ENCODE measurements around the gene BEND7. TPM values are rescaled to one million over a fixed set of nuclear protein-coding genes. Genes with fewer than 3 reads are reported as not detected.

BEND7 gene
- total and polyA plus RNA-seq, 2 donors (not counting 3 experiments of a cell fraction or from before 2014, with no cell fraction given), result 7.3 to 31.7 TPM

- Histone ChIP-seq H3K79me2 (ENCODE audit: control insufficient read depth, insufficient read depth, low read length) (no peaks in the 10 kb centered on the region), H3K27me3 (ENCODE audit: control insufficient read depth in 2 of 2, insufficient read depth in 2 of 2, low read length in 2 of 2) (no peaks in the 10 kb centered on the region), H3K9me3 (replicated peaks; ENCODE audit: control insufficient read depth, insufficient read depth, low read length) (no peaks in the 10 kb centered on the region), H3K9ac (replicated peaks; ENCODE audit: extremely low read depth, insufficient read depth, low read length) (no peak overlapping the region), H3K36me3 (ENCODE audit: control insufficient read depth in 2 of 2, extremely low read depth in 1 of 2, insufficient read depth in 2 of 2, low read length in 2 of 2) (peaks cover 0 to 4% of the 10 kb centered on the region in 2 experiments), H2AFZ (ENCODE audit: low read depth, low read length) (no peak overlapping the region), H3K4me2 (ENCODE audit: insufficient read depth, low read length) (no peak overlapping the region), H3K4me3 (replicated peaks in 1 of 3; ENCODE audit: insufficient read depth in 1 of 3, low read depth in 1 of 3, low read length in 3 of 3) (no peak overlapping the region), H3K9me1 (replicated peaks; ENCODE audit: control insufficient read depth, extremely low read depth, insufficient read depth, low read length) (no peaks in the 10 kb centered on the region), H3K27ac (ENCODE audit: insufficient read depth, low read depth, low read length) (no peak overlapping the region), H3K4me1 (ENCODE audit: control insufficient read depth, extremely low read depth, insufficient read depth, low read length) (no peaks in the 10 kb centered on the region), H4K20me1 (replicated peaks; ENCODE audit: control insufficient read depth, extremely low read depth, insufficient read depth, low read length) (no peaks in the 10 kb centered on the region)
- intact Hi-C loops (cut with micrococcal nuclease), result no loop called here
- no TSS peak for BruUV-seq (replicated peaks)
- dilution Hi-C loops (cut with MboI; ENCODE audit: extremely low pct_ligation_motif_present, low sequenced_read_pairs), result no loop called here
- POLR2A ChIA-PET, result no interaction called here
- FAIRE-seq, result no peak
- TF ChIP-seq POLR2AphosphoS5 (IDR thresholded peaks at IDR 0.05; ENCODE audit: insufficient read depth, low read depth, low read length), result no peak
- TF ChIP-seq FOS (IDR thresholded peaks at IDR 0.05; ENCODE audit: borderline replicate concordance, insufficient read depth, low read length), result no peak
- no peak for TF ChIP-seq MAX (IDR thresholded peaks at IDR 0.05; ENCODE audit: insufficient read depth, insufficient read length)
- no peak for TF ChIP-seq EZH2 (IDR thresholded peaks at IDR 0.05; ENCODE audit: borderline replicate concordance, low read depth, low read length, severe bottlenecking)
- TF ChIP-seq JUN (IDR thresholded peaks at IDR 0.05; ENCODE audit: borderline replicate concordance, insufficient read depth, insufficient read length, low read depth), result no peak
- TF ChIP-seq MYC (IDR thresholded peaks at IDR 0.05; ENCODE audit: low read depth, low read length), result no peak
- TF ChIP-seq POLR2A (IDR thresholded peaks at IDR 0.05; ENCODE audit: low read depth, low read length), result no peak
- no peak for TF ChIP-seq GATA2 (IDR thresholded peaks at IDR 0.05; ENCODE audit: insufficient read depth, insufficient read length, low read depth, low read length)
- CTCF ChIA-PET, result interaction anchor here (0.9 to 1.2 kb wide), 2 partner anchors 10 to 15 kb away, joined by 3 to 5 read pairs; no protein-coding TSS in a partner anchor
- no peak for DNase-seq (ENCODE audit: low read depth, low spot score)
Measured at GRCh38 chr10:13450069-13450468, 78.7 kb downstream of the BEND7 start.

GRCh38 chr10:13449296-13449695 is 79.5 kb downstream of the BEND7 start:
- BruUV-seq (replicated peaks), result no TSS peak
- no peak overlapping the region for H3K4me2 ChIP-seq (ENCODE audit: insufficient read depth, low read length)
- H3K27me3 ChIP-seq (ENCODE audit: control insufficient read depth in 2 of 2, insufficient read depth in 2 of 2, low read length in 2 of 2), result no peaks in the 10 kb centered on the region

More at GRCh38 chr10:13449296-13449695, 79.5 kb downstream of the BEND7 start:
- intact Hi-C loops (cut with micrococcal nuclease), result no loop called here
- Histone ChIP-seq H4K20me1 (replicated peaks; ENCODE audit: control insufficient read depth, extremely low read depth, insufficient read depth, low read length) (no peaks in the 10 kb centered on the region), H3K9me1 (replicated peaks; ENCODE audit: control insufficient read depth, extremely low read depth, insufficient read depth, low read length) (no peaks in the 10 kb centered on the region), H3K9ac (replicated peaks; ENCODE audit: extremely low read depth, insufficient read depth, low read length) (no peak overlapping the region), H3K27ac (ENCODE audit: insufficient read depth, low read depth, low read length) (no peak overlapping the region), H3K79me2 (ENCODE audit: control insufficient read depth, insufficient read depth, low read length) (no peaks in the 10 kb centered on the region), H3K9me3 (replicated peaks; ENCODE audit: control insufficient read depth, insufficient read depth, low read length) (no peaks in the 10 kb centered on the region), H3K36me3 (ENCODE audit: control insufficient read depth in 2 of 2, extremely low read depth in 1 of 2, insufficient read depth in 2 of 2, low read length in 2 of 2) (peaks cover 0 to 4% of the 10 kb centered on the region in 2 experiments), H2AFZ (ENCODE audit: low read depth, low read length) (no peak overlapping the region), H3K4me3 (replicated peaks in 1 of 3; ENCODE audit: insufficient read depth in 1 of 3, low read depth in 1 of 3, low read length in 3 of 3) (no peak overlapping the region), H3K4me1 (ENCODE audit: control insufficient read depth, extremely low read depth, insufficient read depth, low read length) (no peaks in the 10 kb centered on the region)
- dilution Hi-C loops (cut with MboI; ENCODE audit: extremely low pct_ligation_motif_present, low sequenced_read_pairs), result no loop called here
- CTCF ChIA-PET, result interaction anchor here (1.2 kb wide), 1 partner anchor 10 kb away, joined by 5 read pairs; no protein-coding TSS in a partner anchor
- DNase-seq (ENCODE audit: low read depth, low spot score) (no peak), FAIRE-seq (no peak)
- TF ChIP-seq GATA2 (IDR thresholded peaks at IDR 0.05; ENCODE audit: insufficient read depth, insufficient read length, low read depth, low read length) (no peak), CTCF (IDR thresholded peaks at IDR 0.05; ENCODE audit: extremely low read depth in 1 of 2, insufficient read depth in 1 of 2, low read depth in 1 of 2, low read length in 2 of 2) (no peak), POLR2A (IDR thresholded peaks at IDR 0.05; ENCODE audit: low read depth, low read length) (no peak), FOS (IDR thresholded peaks at IDR 0.05; ENCODE audit: borderline replicate concordance, insufficient read depth, low read length) (no peak), JUN (IDR thresholded peaks at IDR 0.05; ENCODE audit: borderline replicate concordance, insufficient read depth, insufficient read length, low read depth) (no peak), MYC (IDR thresholded peaks at IDR 0.05; ENCODE audit: low read depth, low read length) (no peak), MAX (IDR thresholded peaks at IDR 0.05; ENCODE audit: insufficient read depth, insufficient read length) (no peak), POLR2AphosphoS5 (IDR thresholded peaks at IDR 0.05; ENCODE audit: insufficient read depth, low read depth, low read length) (no peak), EZH2 (IDR thresholded peaks at IDR 0.05; ENCODE audit: borderline replicate concordance, low read depth, low read length, severe bottlenecking) (no peak)
- POLR2A ChIA-PET, result no interaction called here
